Tibial artery (tissue), 4 donors: ENCODE results near the gene VPS8.

Experiments
- DNase-seq, 2 donors: peaks; one replicate each; pipeline ENCODE4 v3.0.0-alpha.2; 2019
- H3K27ac ChIP-seq, 2 donors: fragments of 200-600 bp; sonication (generic) in 1 of 2; 1 replicate in 1 of 2; 2 replicates in 1 of 2; pipeline ENCODE4 v1.5.1; 2018 to 2019; ENCODE audit warnings: mild to moderate bottlenecking in 1 of 2
- H3K27me3 ChIP-seq, 2 donors: fragments of 200-600 bp; sonication (generic) in 1 of 2; one replicate each; pipeline versions ENCODE4 v1.5.1 to v1.6.0; 2016 to 2019
- H3K36me3 ChIP-seq, 3 donors: fragments of 200-600 bp; sonication (generic) in 2 of 3; one replicate each; pipeline ENCODE4 v1.5.1; 2016 to 2019; ENCODE audit warnings: mild to moderate bottlenecking in 2 of 3
- H3K4me1 ChIP-seq, 4 donors: fragments of 200-600 bp; sonication (generic) in 2 of 4; 1 replicate in 3 of 4; 2 replicates in 1 of 4; pipeline ENCODE4 v1.5.1; 2016 to 2019
- H3K4me3 ChIP-seq, 2 donors: fragments of 200-600 bp; sonication (generic) in 1 of 2; 1 replicate in 1 of 2; 2 replicates in 1 of 2; pipeline ENCODE4 v1.5.1; 2018 to 2019; ENCODE audit warnings: mild to moderate bottlenecking in 2 of 2
- H3K9me3 ChIP-seq, 3 donors: fragments of 200-600 bp; sonication (generic) in 1 of 3; one replicate each; pipeline ENCODE4 v1.5.1; 2016 to 2019
- CTCF ChIP-seq, 2 experiments: fragments of 200-600 bp in 1 of 2; fragments of 450-650 bp in 1 of 2; IDR thresholded peaks; one replicate each; pipeline ENCODE4 v1.5.1; 2017 to 2019; ENCODE audit warnings: antibody characterized with exemption in 2 of 2, mild to moderate bottlenecking in 1 of 2, moderate library complexity in 1 of 2
- intact Hi-C: fragments of 100-400 bp; cut with DNase I; formaldehyde crosslinking; loops from one replicate; pipeline ENCODE4 v1.15.0; 2023; ENCODE audit warnings: low total_unique reads

VPS8 gene

DNA sequence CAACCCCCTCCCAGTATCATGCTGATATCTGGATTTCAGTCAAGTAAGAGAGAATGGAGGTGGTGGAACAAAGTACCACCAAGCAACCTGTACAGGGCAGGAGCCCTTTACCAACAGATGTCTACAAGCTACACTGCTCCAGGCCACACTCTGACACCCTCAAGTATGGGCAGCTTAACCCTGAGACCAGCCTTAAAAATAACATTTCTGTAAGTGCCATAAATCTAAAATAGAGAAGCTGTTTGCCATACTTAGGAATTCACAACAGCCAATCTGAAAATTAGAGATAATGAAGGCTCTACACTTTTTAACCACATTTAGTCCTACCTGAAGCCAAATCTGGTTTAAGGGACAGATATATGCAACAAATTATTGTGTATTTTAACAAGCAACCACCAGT lies 281.1 kb downstream of the VPS8 start:
- H3K36me3 ChIP-seq, result no peaks in the 10 kb centered on the region
- DNase-seq, result no peak
- H3K4me3 ChIP-seq, result no peak overlapping the region
- no peaks in the 10 kb centered on the region for H3K27me3 ChIP-seq
- H3K27ac ChIP-seq, result no peak overlapping the region
- no peak for TF ChIP-seq CTCF (IDR thresholded peaks at IDR 0.05)
- no peaks in the 10 kb centered on the region for H3K9me3 ChIP-seq
- no peaks in the 10 kb centered on the region for H3K4me1 ChIP-seq
- intact Hi-C loops, result no loop called here

- Histone ChIP-seq H3K4me1 (no peaks in the 10 kb centered on the region), H3K36me3 (no peaks in the 10 kb centered on the region), H3K27me3 (no peaks in the 10 kb centered on the region), H3K9me3 (no peaks in the 10 kb centered on the region), H3K4me3 (no peak overlapping the region), H3K27ac (no peak overlapping the region)
- no peak for TF ChIP-seq CTCF (IDR thresholded peaks at IDR 0.05)
- intact Hi-C loops, result no loop called here
- DNase-seq, result no peak
Measured at GRCh38 chr3:185094697-185095096, 282.7 kb downstream of the VPS8 start.
